ENCODE data around the gene NUP153.

The NUP153 gene

GRCh38 chr6:17610835-17611234 lies 95.9 kb downstream of the NUP153 start:
- no peak overlapping the region for H3K4me3 ChIP-seq (ENCODE audit: low read depth, low read length)
- DNase-seq (ENCODE audit: low read depth) = no peak
- no peak for TF ChIP-seq CTCF (IDR thresholded peaks at IDR 0.05; ENCODE audit: low read depth, low read length, missing control alignments)

GRCh38 chr6:17606606-17607005 lies 100.1 kb downstream of the NUP153 start:
- H3K4me3 ChIP-seq (ENCODE audit: low read depth, low read length) = no peak overlapping the region
- no peak for DNase-seq (ENCODE audit: low read depth)
- TF ChIP-seq CTCF (IDR thresholded peaks at IDR 0.05; ENCODE audit: low read depth, low read length, missing control alignments) = no peak

GRCh38 chr6:17602888-17603287 lies 103.8 kb downstream of the NUP153 start:
- no peak for TF ChIP-seq CTCF (IDR thresholded peaks at IDR 0.05; ENCODE audit: low read depth, low read length, missing control alignments)
- DNase-seq (ENCODE audit: low read depth) = no peak
- no peak overlapping the region for H3K4me3 ChIP-seq (ENCODE audit: low read depth, low read length)

- DNase-seq (ENCODE audit: low read depth) = no peak
- no peak for TF ChIP-seq CTCF (IDR thresholded peaks at IDR 0.05; ENCODE audit: low read depth, low read length, missing control alignments)
- peak overlapping the region; percentile 80 for H3K4me3 ChIP-seq (ENCODE audit: low read depth, low read length)
Observed at GRCh38 chr6:17601386-17601703, 105.4 kb downstream of the NUP153 start.

GRCh38 chr6:17600527-17601385 lies 106.0 kb downstream of the NUP153 start:
- peak overlapping the region; percentile 80 for H3K4me3 ChIP-seq (ENCODE audit: low read depth, low read length)
- no peak for TF ChIP-seq CTCF (IDR thresholded peaks at IDR 0.05; ENCODE audit: low read depth, low read length, missing control alignments)
- DNase-seq (ENCODE audit: low read depth) = no peak

- peak; percentile 75 for DNase-seq (ENCODE audit: low read depth)
- H3K4me3 ChIP-seq (ENCODE audit: low read depth, low read length) = peak within 1 kb of the TSS; percentile 80
- peak; percentile 31 for TF ChIP-seq CTCF (IDR thresholded peaks at IDR 0.05; ENCODE audit: low read depth, low read length, missing control alignments)
Observed at GRCh38 chr6:17599877-17600526, 106.7 kb downstream of the NUP153 start, which contains the start of gene FAM8A1. TSS of gene FAM8A1 (plus strand) at chr6:17600302. CDS start at chr6:17600410, 108 bp downstream.
